Measurements from ENCODE around the gene EPO.
"Not testable (repeated sequence)": the region's sequence is repeated elsewhere in the genome, so short reads cannot be mapped to it uniquely, and the experiment has no call there.

The EPO gene

DNA sequence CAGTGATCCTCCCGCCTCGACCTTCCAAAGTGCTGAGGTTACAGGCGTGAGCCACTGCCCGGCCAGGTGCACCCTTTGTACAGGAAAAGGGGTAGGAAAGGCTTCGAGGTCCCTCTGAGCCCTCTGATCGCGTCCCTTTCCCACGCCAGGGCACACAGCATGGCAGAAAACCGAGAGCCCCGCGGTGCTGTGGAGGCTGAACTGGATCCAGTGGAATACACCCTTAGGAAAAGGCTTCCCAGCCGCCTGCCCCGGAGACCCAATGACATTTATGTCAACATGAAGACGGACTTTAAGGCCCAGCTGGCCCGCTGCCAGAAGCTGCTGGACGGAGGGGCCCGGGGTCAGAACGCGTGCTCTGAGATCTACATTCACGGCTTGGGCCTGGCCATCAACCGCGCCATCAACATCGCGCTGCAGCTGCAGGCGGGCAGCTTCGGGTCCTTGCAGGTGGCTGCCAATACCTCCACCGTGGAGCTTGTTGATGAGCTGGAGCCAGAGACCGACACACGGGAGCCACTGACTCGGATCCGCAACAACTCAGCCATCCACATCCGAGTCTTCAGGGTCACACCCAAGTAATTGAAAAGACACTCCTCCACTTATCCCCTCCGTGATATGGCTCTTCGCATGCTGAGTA lies 13.5 kb upstream of the EPO start:
- Histone ChIP-seq H3K36me3 (ENCODE audit: insufficient read depth, low read length) (no peaks in the 10 kb centered on the region; the same call in 1 of the 2 replicates), H3K9ac (ENCODE audit: low read depth, low read length) (peak overlapping the region; percentile 87), H3K9me3 (ENCODE audit: control insufficient read depth, insufficient read depth, low read length) (no peaks in the 10 kb centered on the region), H3K4me1 (ENCODE audit: insufficient read depth, low read length) (peaks cover 3% of the 10 kb centered on the region; the same call in 1 of the 2 replicates)

DNA sequence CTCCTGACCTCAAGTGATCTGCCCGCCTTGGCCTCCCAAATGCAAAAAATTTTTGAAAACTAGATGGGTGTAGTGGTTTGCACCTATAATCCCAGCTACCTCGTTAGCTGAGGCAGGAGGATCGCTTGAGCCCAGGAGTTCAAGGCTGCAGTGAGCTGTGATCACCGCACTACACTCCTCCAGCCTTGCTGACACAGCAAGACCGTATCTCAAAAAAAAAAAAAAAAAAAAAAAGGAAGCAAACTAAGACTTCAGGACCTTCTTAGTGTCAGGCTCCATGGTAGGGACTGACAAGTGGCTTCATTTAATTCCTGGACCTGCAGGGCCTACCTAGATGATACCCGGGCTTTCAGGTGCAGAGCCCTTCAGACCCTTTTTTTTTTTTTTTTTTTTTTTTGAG lies 11.9 kb upstream of the EPO start:
- no peak overlapping the region for H3K9ac ChIP-seq (ENCODE audit: low read depth, low read length)
- H3K36me3 ChIP-seq (ENCODE audit: insufficient read depth, low read length), result no peaks in the 10 kb centered on the region; the same call in 1 of the 2 replicates
- H3K4me1 ChIP-seq (ENCODE audit: insufficient read depth, low read length), result peaks cover 3% of the 10 kb centered on the region; the same call in 1 of the 2 replicates

DNA sequence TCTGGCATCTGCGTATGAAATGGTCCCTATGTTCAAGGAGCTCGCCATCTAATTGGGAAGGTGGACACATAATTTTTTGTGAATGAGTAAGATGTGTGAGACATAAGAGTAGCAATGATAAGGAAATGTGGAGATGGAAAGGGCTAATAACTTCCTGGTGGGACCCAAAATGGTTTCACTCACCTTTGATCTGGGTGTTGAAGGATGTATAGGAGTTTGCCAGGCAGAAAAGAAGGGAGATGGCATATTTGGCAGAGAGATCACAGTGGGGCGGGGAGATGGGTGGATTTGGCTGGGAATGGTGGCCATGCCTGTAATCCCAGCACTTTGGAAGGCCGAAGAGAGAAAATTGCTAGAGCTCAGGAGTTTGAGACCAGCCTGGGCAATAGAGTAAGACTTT lies 9.8 kb upstream of the EPO start:
- Histone ChIP-seq H3K9me3 (ENCODE audit: control insufficient read depth, insufficient read depth, low read length) (no peaks in the 10 kb centered on the region), H3K36me3 (ENCODE audit: insufficient read depth, low read length) (no peaks in the 10 kb centered on the region; the same call in 1 of the 2 replicates), H3K9ac (ENCODE audit: low read depth, low read length) (no peak overlapping the region), H3K4me1 (ENCODE audit: insufficient read depth, low read length) (peaks cover 3% of the 10 kb centered on the region; the same call in 1 of the 2 replicates)

More for the DNA sequence above, 11.9 kb upstream of the EPO start:
- H3K9me3 ChIP-seq (ENCODE audit: control insufficient read depth, insufficient read depth, low read length), result no peaks in the 10 kb centered on the region

DNA sequence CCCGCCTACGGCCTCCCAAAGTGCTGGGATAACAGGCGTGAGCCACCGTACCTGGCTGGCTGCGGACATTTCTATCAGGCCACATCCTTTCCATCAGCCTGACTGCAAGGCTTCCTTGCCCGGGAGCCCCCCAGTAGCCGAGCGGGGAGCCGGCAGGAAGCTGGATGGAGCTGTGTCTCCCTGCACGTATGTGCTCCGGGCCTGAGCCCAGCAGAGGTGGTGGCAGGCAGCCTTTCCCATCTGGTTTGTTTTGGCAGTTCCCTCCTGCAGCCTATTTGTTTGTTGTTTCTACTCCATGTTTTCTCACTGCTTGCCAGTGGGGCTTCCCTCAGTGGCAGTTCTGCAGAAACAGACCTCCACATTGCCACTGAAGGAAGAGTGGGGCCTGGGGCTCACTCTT lies 8.9 kb upstream of the EPO start:
- no peak overlapping the region for H3K9ac ChIP-seq (ENCODE audit: low read depth, low read length)
- no peaks in the 10 kb centered on the region for H3K9me3 ChIP-seq (ENCODE audit: control insufficient read depth, insufficient read depth, low read length)

DNA sequence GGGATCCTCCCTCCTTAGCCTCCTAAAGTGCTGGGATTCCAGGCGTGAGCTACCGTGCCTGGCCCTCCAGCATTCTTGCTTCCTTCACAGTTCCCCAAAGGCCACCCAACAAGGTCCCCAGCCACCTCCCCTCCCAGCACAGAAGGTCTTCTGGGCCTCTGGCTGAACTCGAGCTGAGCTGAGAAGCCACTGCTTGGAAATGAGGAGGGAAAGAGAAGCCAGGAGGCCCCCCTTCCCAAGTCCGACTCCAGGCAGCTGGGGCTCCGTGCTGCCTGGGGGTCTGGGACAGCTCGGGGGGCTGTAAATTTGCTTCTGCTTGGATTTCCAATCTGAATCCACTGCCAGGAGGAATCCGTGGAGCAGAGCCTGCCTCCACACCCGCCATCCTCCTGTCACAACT lies 5.5 kb upstream of the EPO start:
- no peaks in the 10 kb centered on the region for H3K9me3 ChIP-seq (ENCODE audit: control insufficient read depth, insufficient read depth, low read length)
- no peaks in the 10 kb centered on the region for H3K36me3 ChIP-seq (ENCODE audit: insufficient read depth, low read length)
- no peak overlapping the region for H3K9ac ChIP-seq (ENCODE audit: low read depth, low read length)
- no peaks in the 10 kb centered on the region for H3K4me1 ChIP-seq (ENCODE audit: insufficient read depth, low read length)

More for the DNA sequence above, 8.9 kb upstream of the EPO start:
- Histone ChIP-seq H3K4me1 (ENCODE audit: insufficient read depth, low read length) (peaks cover 3% of the 10 kb centered on the region; the same call in 1 of the 2 replicates), H3K36me3 (ENCODE audit: insufficient read depth, low read length) (no peaks in the 10 kb centered on the region; the same call in 1 of the 2 replicates)

DNA sequence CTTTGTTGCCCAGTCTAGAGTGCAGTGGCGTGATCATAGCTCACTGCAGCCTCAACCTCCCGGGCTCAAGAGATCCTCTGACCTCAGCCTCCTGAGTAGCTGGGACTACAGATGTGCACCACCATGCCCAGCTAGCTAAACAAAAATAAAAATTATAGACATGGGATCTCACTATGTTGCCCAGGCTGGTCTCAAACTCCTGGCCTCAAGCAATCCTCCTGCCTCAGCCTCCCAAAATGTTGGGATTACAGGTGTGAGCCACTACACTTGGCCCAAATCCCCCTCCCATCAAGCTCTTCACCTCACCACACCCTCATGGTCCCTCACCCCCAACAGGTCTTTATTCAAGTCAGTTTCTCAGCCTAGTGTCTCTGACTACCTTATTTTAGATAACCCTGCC lies 3.2 kb upstream of the EPO start:
- not testable (repeated sequence) for H3K36me3 ChIP-seq (ENCODE audit: insufficient read depth, low read length); H3K4me1 ChIP-seq (ENCODE audit: insufficient read depth, low read length); H3K9ac ChIP-seq (ENCODE audit: low read depth, low read length); H3K9me3 ChIP-seq (ENCODE audit: control insufficient read depth, insufficient read depth, low read length)

DNA sequence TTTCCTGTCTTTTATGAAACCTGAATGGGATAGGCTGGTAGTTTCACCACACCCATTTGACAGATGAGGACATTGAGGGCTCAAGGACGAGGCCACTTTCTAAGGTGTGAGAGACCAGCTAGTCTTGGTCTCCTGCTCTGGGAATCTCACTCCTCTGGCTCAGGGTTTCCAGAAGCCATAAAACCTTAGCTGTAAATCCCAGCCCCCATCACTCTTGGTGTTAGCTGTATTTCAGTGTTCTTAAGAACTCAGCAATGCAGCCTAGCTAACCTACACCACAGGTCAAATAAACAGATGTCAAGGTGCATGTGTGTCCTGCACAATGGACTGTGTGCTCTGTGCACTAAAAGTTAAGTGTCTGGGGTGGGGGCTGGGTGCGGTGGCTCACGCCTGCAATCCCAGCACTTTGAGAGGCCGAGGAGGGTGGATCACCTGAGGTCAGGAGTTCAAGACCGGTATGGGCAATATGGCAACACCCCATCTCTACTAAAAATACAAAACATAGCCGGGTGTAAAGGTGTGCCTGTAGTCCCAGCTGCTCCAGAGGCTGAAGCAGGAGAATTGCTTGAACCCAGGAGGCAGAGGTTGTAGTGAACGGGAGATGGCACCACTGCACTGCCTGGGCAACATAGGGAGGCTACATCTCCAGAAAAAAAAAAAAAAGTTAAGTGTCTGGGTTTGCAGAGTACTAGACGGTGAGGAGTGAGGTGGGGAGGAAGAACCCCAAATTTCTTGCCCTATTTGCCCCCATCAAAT lies 567 bp upstream of the EPO start:
- Histone ChIP-seq H3K36me3 (ENCODE audit: insufficient read depth, low read length) (no peaks in the 10 kb centered on the region), H3K9me3 (ENCODE audit: control insufficient read depth, insufficient read depth, low read length) (no peaks in the 10 kb centered on the region), H3K9ac (ENCODE audit: low read depth, low read length) (peak overlapping the region; percentile 61; the same call in 1 of the 2 replicates), H3K4me1 (ENCODE audit: insufficient read depth, low read length) (no peaks in the 10 kb centered on the region)

DNA sequence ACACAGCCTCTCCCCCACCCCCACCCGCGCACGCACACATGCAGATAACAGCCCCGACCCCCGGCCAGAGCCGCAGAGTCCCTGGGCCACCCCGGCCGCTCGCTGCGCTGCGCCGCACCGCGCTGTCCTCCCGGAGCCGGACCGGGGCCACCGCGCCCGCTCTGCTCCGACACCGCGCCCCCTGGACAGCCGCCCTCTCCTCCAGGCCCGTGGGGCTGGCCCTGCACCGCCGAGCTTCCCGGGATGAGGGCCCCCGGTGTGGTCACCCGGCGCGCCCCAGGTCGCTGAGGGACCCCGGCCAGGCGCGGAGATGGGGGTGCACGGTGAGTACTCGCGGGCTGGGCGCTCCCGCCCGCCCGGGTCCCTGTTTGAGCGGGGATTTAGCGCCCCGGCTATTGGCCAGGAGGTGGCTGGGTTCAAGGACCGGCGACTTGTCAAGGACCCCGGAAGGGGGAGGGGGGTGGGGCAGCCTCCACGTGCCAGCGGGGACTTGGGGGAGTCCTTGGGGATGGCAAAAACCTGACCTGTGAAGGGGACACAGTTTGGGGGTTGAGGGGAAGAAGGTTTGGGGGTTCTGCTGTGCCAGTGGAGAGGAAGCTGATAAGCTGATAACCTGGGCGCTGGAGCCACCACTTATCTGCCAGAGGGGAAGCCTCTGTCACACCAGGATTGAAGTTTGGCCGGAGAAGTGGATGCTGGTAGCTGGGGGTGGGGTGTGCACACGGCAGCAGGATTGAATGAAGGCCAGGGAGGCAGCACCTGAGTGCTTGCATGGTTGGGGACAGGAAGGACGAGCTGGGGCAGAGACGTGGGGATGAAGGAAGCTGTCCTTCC lies 620 bp downstream of the EPO start:
- Histone ChIP-seq H3K4me1 (ENCODE audit: insufficient read depth, low read length) (no peaks in the 10 kb centered on the region; the same call in 1 of the 2 replicates), H3K9me3 (ENCODE audit: control insufficient read depth, insufficient read depth, low read length) (no peaks in the 10 kb centered on the region), H3K36me3 (ENCODE audit: insufficient read depth, low read length) (no peaks in the 10 kb centered on the region), H3K9ac (ENCODE audit: low read depth, low read length) (peak overlapping the region; percentile 61; the same call in 1 of the 2 replicates)

DNA sequence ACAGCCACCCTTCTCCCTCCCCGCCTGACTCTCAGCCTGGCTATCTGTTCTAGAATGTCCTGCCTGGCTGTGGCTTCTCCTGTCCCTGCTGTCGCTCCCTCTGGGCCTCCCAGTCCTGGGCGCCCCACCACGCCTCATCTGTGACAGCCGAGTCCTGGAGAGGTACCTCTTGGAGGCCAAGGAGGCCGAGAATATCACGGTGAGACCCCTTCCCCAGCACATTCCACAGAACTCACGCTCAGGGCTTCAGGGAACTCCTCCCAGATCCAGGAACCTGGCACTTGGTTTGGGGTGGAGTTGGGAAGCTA lies 1.2 kb downstream of the EPO start:
- Histone ChIP-seq H3K9me3 (ENCODE audit: control insufficient read depth, insufficient read depth, low read length) (no peaks in the 10 kb centered on the region), H3K36me3 (ENCODE audit: insufficient read depth, low read length) (no peaks in the 10 kb centered on the region), H3K4me1 (ENCODE audit: insufficient read depth, low read length) (no peaks in the 10 kb centered on the region; the same call in 1 of the 2 replicates), H3K9ac (ENCODE audit: low read depth, low read length) (no peak overlapping the region)

DNA sequence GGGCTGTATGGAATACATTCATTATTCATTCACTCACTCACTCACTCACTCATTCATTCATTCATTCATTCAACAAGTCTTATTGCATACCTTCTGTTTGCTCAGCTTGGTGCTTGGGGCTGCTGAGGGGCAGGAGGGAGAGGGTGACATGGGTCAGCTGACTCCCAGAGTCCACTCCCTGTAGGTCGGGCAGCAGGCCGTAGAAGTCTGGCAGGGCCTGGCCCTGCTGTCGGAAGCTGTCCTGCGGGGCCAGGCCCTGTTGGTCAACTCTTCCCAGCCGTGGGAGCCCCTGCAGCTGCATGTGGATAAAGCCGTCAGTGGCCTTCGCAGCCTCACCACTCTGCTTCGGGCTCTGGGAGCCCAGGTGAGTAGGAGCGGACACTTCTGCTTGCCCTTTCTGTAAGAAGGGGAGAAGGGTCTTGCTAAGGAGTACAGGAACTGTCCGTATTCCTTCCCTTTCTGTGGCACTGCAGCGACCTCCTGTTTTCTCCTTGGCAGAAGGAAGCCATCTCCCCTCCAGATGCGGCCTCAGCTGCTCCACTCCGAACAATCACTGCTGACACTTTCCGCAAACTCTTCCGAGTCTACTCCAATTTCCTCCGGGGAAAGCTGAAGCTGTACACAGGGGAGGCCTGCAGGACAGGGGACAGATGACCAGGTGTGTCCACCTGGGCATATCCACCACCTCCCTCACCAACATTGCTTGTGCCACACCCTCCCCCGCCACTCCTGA lies 2.4 kb downstream of the EPO start:
- Histone ChIP-seq H3K36me3 (ENCODE audit: insufficient read depth, low read length) (no peaks in the 10 kb centered on the region), H3K9ac (ENCODE audit: low read depth, low read length) (no peak overlapping the region), H3K4me1 (ENCODE audit: insufficient read depth, low read length) (peaks cover 5% of the 10 kb centered on the region), H3K9me3 (ENCODE audit: control insufficient read depth, insufficient read depth, low read length) (no peaks in the 10 kb centered on the region)

DNA sequence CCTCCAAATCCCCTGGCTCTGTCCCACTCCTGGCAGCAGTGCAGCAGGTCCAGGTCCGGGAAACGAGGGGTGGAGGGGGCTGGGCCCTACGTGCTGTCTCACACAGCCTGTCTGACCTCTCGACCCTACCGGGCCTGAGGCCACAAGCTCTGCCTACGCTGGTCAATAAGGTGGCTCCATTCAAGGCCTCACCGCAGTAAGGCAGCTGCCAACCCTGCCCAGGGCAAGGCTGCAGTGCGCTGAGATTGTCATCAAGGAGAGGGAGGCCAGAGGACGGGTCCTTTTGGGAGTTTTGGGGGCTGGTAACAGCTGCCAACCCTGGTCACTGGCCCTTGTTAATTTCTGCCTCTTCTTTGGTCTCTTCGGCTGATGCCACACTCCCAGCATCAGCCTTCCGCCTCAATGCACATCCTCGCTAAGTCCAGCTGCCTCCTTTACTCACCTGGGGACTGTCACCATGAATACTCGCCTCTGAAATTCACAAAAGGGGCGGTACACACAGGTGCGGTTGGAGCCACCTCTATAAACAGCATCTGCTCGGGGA lies 3.5 kb downstream of the EPO start:
- Histone ChIP-seq H3K9ac (ENCODE audit: low read depth, low read length) (no peak overlapping the region), H3K9me3 (ENCODE audit: control insufficient read depth, insufficient read depth, low read length) (no peaks in the 10 kb centered on the region), H3K4me1 (ENCODE audit: insufficient read depth, low read length) (peaks cover 5% of the 10 kb centered on the region), H3K36me3 (ENCODE audit: insufficient read depth, low read length) (no peaks in the 10 kb centered on the region)

DNA sequence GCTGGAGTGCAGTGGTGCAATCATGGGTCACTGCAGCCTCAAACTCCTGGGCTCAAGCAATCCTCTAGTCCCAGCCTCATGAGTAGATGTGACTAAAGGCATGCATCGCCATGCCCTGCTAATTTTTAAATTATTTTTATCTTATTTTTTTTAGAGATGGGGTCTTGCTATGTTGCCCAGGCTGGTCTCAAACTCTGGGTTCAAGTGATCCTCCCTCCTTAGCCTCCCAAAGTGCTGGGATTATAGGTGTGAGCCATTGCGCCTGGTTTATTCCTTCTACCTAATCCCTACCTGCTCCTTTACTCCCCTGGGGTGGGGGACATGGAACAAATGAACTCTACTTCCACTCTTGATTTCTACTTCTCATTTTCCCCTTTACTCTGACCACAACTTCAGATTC lies 4.1 kb downstream of the EPO start:
- H3K9ac ChIP-seq (ENCODE audit: low read depth, low read length); H3K9me3 ChIP-seq (ENCODE audit: control insufficient read depth, insufficient read depth, low read length); H3K4me1 ChIP-seq (ENCODE audit: insufficient read depth, low read length): not testable (repeated sequence)

DNA sequence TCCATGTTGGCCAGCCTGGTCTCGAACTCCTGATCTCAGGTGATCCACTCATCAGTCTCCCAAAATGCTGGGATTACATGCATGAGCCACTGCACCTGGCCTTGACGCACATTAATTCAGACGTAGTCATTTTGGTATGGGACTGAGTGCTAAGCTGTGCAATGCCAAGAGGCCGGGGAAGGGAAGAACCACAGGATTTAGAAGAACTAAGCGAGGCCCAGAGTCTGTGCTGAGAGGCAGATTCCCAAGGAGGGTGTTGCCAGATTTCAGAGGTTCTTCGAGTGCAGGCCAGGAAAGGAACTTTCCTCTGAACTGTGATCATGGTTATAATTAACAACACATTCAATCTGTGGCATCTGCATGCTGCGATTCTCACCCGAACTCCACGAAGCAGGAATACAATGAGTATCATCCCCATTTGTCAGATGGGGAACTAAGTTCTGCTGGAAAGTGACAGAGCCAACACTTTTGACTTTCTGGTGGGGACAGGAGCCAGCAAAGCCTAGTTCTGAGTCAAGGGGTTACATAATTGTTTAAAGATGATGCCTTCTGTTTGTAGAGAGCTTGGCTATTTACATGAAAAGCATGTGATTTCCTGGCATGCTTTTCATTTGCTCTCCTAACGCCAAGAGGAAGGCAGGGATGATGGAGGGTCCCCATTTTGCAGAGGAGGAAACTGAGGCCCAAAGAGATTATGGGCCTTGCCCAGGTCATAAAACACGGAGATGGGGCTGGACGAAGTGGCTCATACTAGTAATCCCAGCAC lies 6.9 kb downstream of the EPO start:
- Histone ChIP-seq H3K4me1 (ENCODE audit: insufficient read depth, low read length) (peaks cover 5% of the 10 kb centered on the region), H3K9ac (ENCODE audit: low read depth, low read length) (no peak overlapping the region), H3K9me3 (ENCODE audit: control insufficient read depth, insufficient read depth, low read length) (no peaks in the 10 kb centered on the region), H3K36me3 (ENCODE audit: insufficient read depth, low read length) (no peaks in the 10 kb centered on the region)

More for the DNA sequence above, 4.1 kb downstream of the EPO start:
- not testable (repeated sequence) for H3K36me3 ChIP-seq (ENCODE audit: insufficient read depth, low read length)
